GM12878 (cell line): Measurements from ENCODE around the gene DNAH17. TPM values are rescaled to one million over a fixed set of nuclear protein-coding genes. Genes with fewer than 3 reads are reported as not detected.

Experiments used
- ATAC-seq: fragments of 200-7000 bp; cut with Tn5 transposase; 3 replicates; pipeline ENCODE4 v1.9.1; 2020; ENCODE audit warnings: mild to moderate bottlenecking, moderate library complexity
- BruUV-seq: library from RNA; stranded (reverse); fragments of 400-500 nt; replicated peaks from 2 replicates; lab custom pipeline; 2021; lab: Mats Ljungman, UMichigan
- CTCF ChIA-PET: fragments of 300-600 bp; sonication (Branson Sonifier 250); formaldehyde crosslinking; extraction: SDS; loops from one replicate; lab custom pipeline; 2021; ENCODE audit warnings: inconsistent platforms; lab: Yijun Ruan, JAX
- POLR2A ChIA-PET: fragments of 350-600 bp; formaldehyde crosslinking; extraction: SDS; loops from one replicate; lab custom pipeline; 2021; ENCODE audit warnings: inconsistent platforms; lab: Charles Lee
- RAD21 ChIA-PET: fragments of 300-600 bp; sonication (Branson Sonifier 250); formaldehyde crosslinking; loops from one replicate; lab custom pipeline; 2023; ENCODE audit warnings: antibody characterized with exemption; ENCODE audit not compliant: unreplicated experiment; lab: Charles Lee
- SMC1A ChIA-PET: fragments of 300-600 bp; sonication (Branson Sonifier 250); formaldehyde crosslinking; loops from one replicate; lab custom pipeline; 2023; ENCODE audit not compliant: unreplicated experiment, uncharacterized antibody; lab: Charles Lee
- DNase-seq: peaks from one replicate; pipeline ENCODE4 v3.0.0-alpha.2; 2011; ENCODE audit warnings: low read depth, low spot score
- FAIRE-seq: peaks from 3 replicates; lab custom pipeline; 2011; peaks lifted over from hg19 to GRCh38; lab: Jason Lieb, UNC
- H2AFZ ChIP-seq: 2 replicates; pipeline ENCODE4 v1.6.0; 2011; ENCODE audit warnings: low read depth, low read length, control low read depth; ENCODE audit not compliant: control insufficient read depth
- H3K27ac ChIP-seq: 2 replicates; pipeline ENCODE4 v1.5.1; 2011; ENCODE audit warnings: control low read depth; ENCODE audit not compliant: control insufficient read depth, insufficient read depth
- H3K27me3 ChIP-seq, 2 experiments: replicated peaks in 1 of 2; 2 replicates each; pipeline versions ENCODE4 v1.6.0 to v1.6.1; 2011; ENCODE audit warnings: low read length in 1 of 2; ENCODE audit not compliant: control insufficient read depth in 2 of 2, insufficient read depth in 2 of 2
- H3K36me3 ChIP-seq, 2 experiments: 2 replicates each; pipeline ENCODE4 v1.5.1; 2011; ENCODE audit warnings: low read length in 1 of 2; ENCODE audit not compliant: control insufficient read depth in 2 of 2, insufficient read depth in 2 of 2
- H3K4me1 ChIP-seq: 2 replicates; pipeline ENCODE4 v1.6.1; 2011; ENCODE audit warnings: mild to moderate bottlenecking, low read length, moderate library complexity, mixed read lengths; ENCODE audit not compliant: control insufficient read depth, insufficient read depth
- H3K4me2 ChIP-seq: 2 replicates; pipeline ENCODE4 v1.6.0; 2011; ENCODE audit warnings: control low read depth; ENCODE audit not compliant: control insufficient read depth, insufficient read depth
- H3K4me3 ChIP-seq: fragments of 200-600 bp; sonication (generic); 2 replicates; pipeline ENCODE4 v1.5.1; 2016
- H3K79me2 ChIP-seq: 2 replicates; pipeline ENCODE4 v1.6.0; 2011; ENCODE audit warnings: low read length; ENCODE audit not compliant: control insufficient read depth, insufficient read depth
- H3K9ac ChIP-seq: 2 replicates; pipeline ENCODE4 v1.8.0; 2011; ENCODE audit warnings: low read length, control low read depth, mixed read lengths; ENCODE audit not compliant: control insufficient read depth, insufficient read depth
- H3K9me3 ChIP-seq: replicated peaks from 3 replicates; pipeline ENCODE4 v1.5.1; 2011; ENCODE audit warnings: mild to moderate bottlenecking, low read length; ENCODE audit not compliant: control insufficient read depth, insufficient read depth
- H4K20me1 ChIP-seq: 2 replicates; pipeline ENCODE4 v1.6.0; 2011; ENCODE audit not compliant: control insufficient read depth, insufficient read depth
- CHD4 ChIP-seq: fragments of 200-600 bp; sonication (generic); IDR thresholded peaks from 2 replicates; pipeline ENCODE4 v1.6.1; 2016; ENCODE audit warnings: mild to moderate bottlenecking
- JUND ChIP-seq: IDR thresholded peaks from 2 replicates; pipeline ENCODE4 v1.6.1; 2012; ENCODE audit warnings: low read depth, mild to moderate bottlenecking, low read length, improper control_type of control experiment, moderate library complexity
- MTA2 ChIP-seq: fragments of 450-650 bp; IDR thresholded peaks from 2 replicates; pipeline ENCODE4 v1.6.1; 2016; ENCODE audit warnings: low read depth, mild to moderate bottlenecking, moderate library complexity
- NFIC ChIP-seq: IDR thresholded peaks from 2 replicates; pipeline ENCODE4 v1.6.1; 2012; ENCODE audit warnings: low read depth, mild to moderate bottlenecking, inconsistent platforms, low read length, moderate library complexity
- WRNIP1 ChIP-seq: IDR thresholded peaks from 2 replicates; pipeline ENCODE4 v1.6.1; 2011; ENCODE audit warnings: low read depth, low read length, improper control_type of control experiment, borderline replicate concordance
- WGBS: methylation state at CpG from one replicate; pipeline ENCODE4 v1.1.6; 2016; ENCODE audit warnings: low lambda C conversion rate; ENCODE audit not compliant: insufficient replicate concordance, insufficient coverage; ENCODE audit errors: missing lambda C conversion rate; 5-methylcytosine and 5-hydroxymethylcytosine counted together
- in situ Hi-C: fragments of 300-500 bp; cut with MboI; formaldehyde crosslinking; loops from 9 replicates; pipeline ENCODE4 v1.14.3; 2018; ENCODE audit warnings: mixed read lengths
- intact Hi-C: fragments of 100-400 bp; cut with micrococcal nuclease; formaldehyde crosslinking; loops from one replicate; pipeline ENCODE4 v1.14.2; 2022; ENCODE audit not compliant: unreplicated experiment
- polyA plus RNA-seq, 11 experiments: library from polyadenylated mRNA; depleted of rRNA in 4 of 11; unstranded in 6 of 11; stranded (reverse) in 5 of 11; fragments of >200 nt; fragmentation: Nextera tagmentation in 4 of 11; fragmentation: Illumina TruSeq in 1 of 11; extraction: Ambion mirVana in 4 of 11; extraction: Trizol in 1 of 11; gene quantifications; 1 replicate in 1 of 11; 2 replicates in 10 of 11; pipeline versions ENCODE4 v1.2.1 to v1.2.3, GENCODE V29; 2011 to 2016; ENCODE audit warnings: inconsistent platforms in 2 of 11, missing spikeins in 2 of 11, low read depth in 1 of 11
- total RNA-seq, 4 experiments: library from RNA; depleted of rRNA in 3 of 4; stranded (reverse); fragments of >200 nt in 3 of 4; fragmentation: Illumina TruSeq in 1 of 4; extraction: Trizol in 1 of 4; gene quantifications; 2 replicates each; pipeline versions ENCODE4 v1.2.1 to v1.2.3, GENCODE V29; 2013 to 2021

The DNAH17 gene
- total and polyA plus RNA-seq, 10 of the 15 experiments (the other 5 are each of a cell fraction or from before 2014, with no cell fraction given): 0.16 to 2.9 (median 0.56) TPM

GRCh38 chr17:78576389-78577112 lies 645 bp downstream of the DNAH17 start:
- Histone ChIP-seq H3K27ac (no peak overlapping the region), H3K27me3 (no peaks in the 10 kb centered on the region; a peak in 2 of 4 replicates), H3K4me1 (no peaks in the 10 kb centered on the region), H3K9ac (no peak overlapping the region), H2AFZ (no peak overlapping the region), H3K4me3 (no peak overlapping the region), H3K79me2 (no peaks in the 10 kb centered on the region), H3K9me3 (no peaks in the 10 kb centered on the region), H3K36me3 (no peaks in the 10 kb centered on the region), H4K20me1 (no peaks in the 10 kb centered on the region), H3K4me2 (no peak overlapping the region)
- BruUV-seq: no TSS peak
- CTCF ChIA-PET: no interaction called here
- RAD21 ChIA-PET: no interaction called here
- ATAC-seq (no peak), FAIRE-seq (no peak), DNase-seq (no peak)
- in situ Hi-C loops: no loop called here
- 31% methylated on average over 23 of the region's 23 CpGs for WGBS
- POLR2A ChIA-PET: no interaction called here
- intact Hi-C loops: no loop called here
- TF ChIP-seq WRNIP1: no peak
- no peak for TF ChIP-seq NFIC
- no peak for TF ChIP-seq MTA2
- no peak for TF ChIP-seq CHD4
- SMC1A ChIA-PET: no interaction called here

- Histone ChIP-seq H3K79me2 (no peaks in the 10 kb centered on the region), H3K27ac (no peak overlapping the region), H3K9me3 (no peaks in the 10 kb centered on the region), H3K4me3 (no peak overlapping the region), H3K9ac (no peak overlapping the region), H3K4me2 (no peak overlapping the region), H3K4me1 (no peaks in the 10 kb centered on the region), H3K36me3 (no peaks in the 10 kb centered on the region), H3K27me3 (no peaks in the 10 kb centered on the region; a peak in 2 of 4 replicates), H4K20me1 (no peaks in the 10 kb centered on the region), H2AFZ (no peak overlapping the region)
- WGBS: 27% methylated on average over 7 of the region's 7 CpGs
- no peak for DNase-seq
- ATAC-seq: no peak
- TF ChIP-seq JUND: no peak
- FAIRE-seq: no peak
- ChIA-PET CTCF (no interaction called here), POLR2A (no interaction called here), RAD21 (no interaction called here), SMC1A (no interaction called here)
- BruUV-seq: no TSS peak
- intact Hi-C loops: no loop called here
- in situ Hi-C loops: no loop called here
These were observed 1.3 kb downstream of the DNAH17 start for GRCh38 chr17:78575899-78576298.
